CD14-positive monocyte (primary cell): ENCODE measurements around the gene ERICH3. TPM values are rescaled to one million over a fixed set of nuclear protein-coding genes. Genes with fewer than 3 reads are reported as not detected.

ENCODE experiments used
- DNase-seq, 3 donors: peaks; one replicate each; pipeline ENCODE4 v3.0.0-alpha.2; 2011 to 2022
- H2AFZ ChIP-seq: 2 replicates; pipeline ENCODE4 v1.6.0; 2012; ENCODE audit warnings: mild to moderate bottlenecking, low read depth, low read length, inconsistent platforms; ENCODE audit not compliant: insufficient read depth, poor library complexity, severe bottlenecking
- H3K27ac ChIP-seq, 2 donors: 1 replicate in 1 of 2; 2 replicates in 1 of 2; pipeline ENCODE4 v1.5.1; 2012 to 2013; ENCODE audit warnings: low read length in 2 of 2, control low read depth in 1 of 2, inconsistent platforms in 1 of 2, low read depth in 1 of 2, mild to moderate bottlenecking in 1 of 2
- H3K27me3 ChIP-seq, 2 donors: one replicate each; pipeline versions ENCODE4 v1.6.0 to v1.6.1; 2011 to 2013; ENCODE audit warnings: low read length in 2 of 2; ENCODE audit not compliant: control insufficient read depth in 2 of 2, insufficient read depth in 2 of 2
- H3K36me3 ChIP-seq, 2 donors: replicated peaks in 1 of 2; 1 replicate in 1 of 2; 2 replicates in 1 of 2; pipeline versions ENCODE4 v1.5.1 to v1.6.1; 2012 to 2013; ENCODE audit warnings: low read length in 2 of 2, control low read depth in 1 of 2, inconsistent platforms in 1 of 2, mild to moderate bottlenecking in 1 of 2; ENCODE audit not compliant: insufficient read depth in 2 of 2, control insufficient read depth in 1 of 2
- H3K4me1 ChIP-seq, 2 donors: 1 replicate in 1 of 2; 2 replicates in 1 of 2; pipeline versions ENCODE4 v1.5.1 to v1.6.1; 2012 to 2013; ENCODE audit warnings: low read length in 2 of 2, control low read depth in 1 of 2, inconsistent platforms in 1 of 2, mild to moderate bottlenecking in 1 of 2, moderate library complexity in 1 of 2; ENCODE audit not compliant: insufficient read depth in 2 of 2, control insufficient read depth in 1 of 2
- H3K4me2 ChIP-seq: replicated peaks from 2 replicates; pipeline ENCODE3; 2012; ENCODE audit warnings: low read length, moderate library complexity, mild to moderate bottlenecking; ENCODE audit not compliant: poor library complexity, severe bottlenecking; ENCODE audit errors: extremely low read depth
- H3K4me3 ChIP-seq, 3 experiments: fragments of 200-600 bp in 1 of 3; sonication (generic) in 1 of 3; replicated peaks in 1 of 3; 1 replicate in 2 of 3; 2 replicates in 1 of 3; pipeline ENCODE4 v1.5.1; 2011 to 2013; ENCODE audit warnings: low read length in 3 of 3, mild to moderate bottlenecking in 3 of 3, control low read depth in 2 of 3, low read depth in 2 of 3, inconsistent platforms in 1 of 3, moderate library complexity in 1 of 3
- H3K79me2 ChIP-seq: 2 replicates; pipeline ENCODE4 v1.6.0; 2012; ENCODE audit warnings: mild to moderate bottlenecking, control low read depth, inconsistent platforms, low read length, moderate library complexity; ENCODE audit not compliant: insufficient read depth
- H3K9ac ChIP-seq: 2 replicates; pipeline ENCODE4 v1.6.0; 2017; ENCODE audit warnings: low read length, mild to moderate bottlenecking; ENCODE audit not compliant: insufficient read depth, poor library complexity, severe bottlenecking
- H3K9me3 ChIP-seq, 2 donors: replicated peaks in 1 of 2; 1 replicate in 1 of 2; 2 replicates in 1 of 2; pipeline versions ENCODE4 v1.5.1 to v1.6.1; 2012 to 2013; ENCODE audit warnings: low read length in 2 of 2, control low read depth in 1 of 2; ENCODE audit not compliant: control insufficient read depth in 1 of 2, insufficient read depth in 1 of 2
- H4K20me1 ChIP-seq: 2 replicates; pipeline ENCODE4 v1.6.0; 2012; ENCODE audit warnings: mild to moderate bottlenecking, low read length, control low read depth, moderate library complexity; ENCODE audit not compliant: insufficient read depth
- H3K27ac Mint-ChIP-seq, 7 donors: one replicate each; pipeline ENCODE4 v1.8.0; 2020; ENCODE audit warnings: mild to moderate bottlenecking in 7 of 7, mixed read lengths in 7 of 7, moderate library complexity in 6 of 7, inconsistent platforms in 2 of 7
- H3K27me3 Mint-ChIP-seq, 3 donors: one replicate each; pipeline ENCODE4 v1.8.0; 2021 to 2022; ENCODE audit warnings: low read depth in 3 of 3, mild to moderate bottlenecking in 3 of 3, mixed read lengths in 3 of 3, moderate library complexity in 3 of 3, inconsistent platforms in 1 of 3
- H3K36me3 Mint-ChIP-seq, 2 donors: one replicate each; pipeline ENCODE4 v1.8.0; 2020; ENCODE audit warnings: mixed read lengths in 2 of 2, inconsistent platforms in 1 of 2, mild to moderate bottlenecking in 1 of 2
- H3K4me1 Mint-ChIP-seq: one replicate; pipeline ENCODE4 v1.8.0; 2020; ENCODE audit warnings: mild to moderate bottlenecking, mixed read lengths
- H3K4me3 Mint-ChIP-seq, 2 donors: one replicate each; pipeline ENCODE4 v1.8.0; 2020; ENCODE audit warnings: mild to moderate bottlenecking in 2 of 2, mixed read lengths in 2 of 2, moderate library complexity in 1 of 2
- H3K9me3 Mint-ChIP-seq, 7 donors: one replicate each; pipeline ENCODE4 v1.8.0; 2020 to 2022; ENCODE audit warnings: mixed read lengths in 7 of 7, mild to moderate bottlenecking in 6 of 7, moderate library complexity in 6 of 7, inconsistent platforms in 2 of 7
- WGBS: methylation state at CpG from one replicate; pipeline ENCODE4 v1.1.5; 2013; ENCODE audit warnings: missing lambda C conversion rate; ENCODE audit not compliant: insufficient coverage; 5-methylcytosine and 5-hydroxymethylcytosine counted together
- intact Hi-C, 2 donors: fragments of 100-400 bp; cut with micrococcal nuclease; formaldehyde crosslinking; loops; one replicate each; pipeline versions ENCODE4 v1.15.0 to v1.15.1; 2023
- polyA plus RNA-seq, 3 donors: library from polyadenylated mRNA; depleted of rRNA in 1 of 3; unstranded in 2 of 3; stranded (reverse) in 1 of 3; fragments of 300-500 nt in 2 of 3; fragments of >200 nt in 1 of 3; fragmentation: Illumina TruSeq in 2 of 3; gene quantifications; 1 replicate in 2 of 3; 2 replicates in 1 of 3; pipeline ENCODE4 v1.2.3, GENCODE V29; 2012 to 2021
- TF ChIP-seq, protein P1 (sequence below): fragments of 200-600 bp; IDR thresholded peaks from one replicate; pipeline ENCODE4 v1.8.0; 2022; ENCODE audit warnings: antibody characterized with exemption, mild to moderate bottlenecking

Gene ERICH3
- polyA plus RNA-seq, 3 donors = not detected

DNA sequence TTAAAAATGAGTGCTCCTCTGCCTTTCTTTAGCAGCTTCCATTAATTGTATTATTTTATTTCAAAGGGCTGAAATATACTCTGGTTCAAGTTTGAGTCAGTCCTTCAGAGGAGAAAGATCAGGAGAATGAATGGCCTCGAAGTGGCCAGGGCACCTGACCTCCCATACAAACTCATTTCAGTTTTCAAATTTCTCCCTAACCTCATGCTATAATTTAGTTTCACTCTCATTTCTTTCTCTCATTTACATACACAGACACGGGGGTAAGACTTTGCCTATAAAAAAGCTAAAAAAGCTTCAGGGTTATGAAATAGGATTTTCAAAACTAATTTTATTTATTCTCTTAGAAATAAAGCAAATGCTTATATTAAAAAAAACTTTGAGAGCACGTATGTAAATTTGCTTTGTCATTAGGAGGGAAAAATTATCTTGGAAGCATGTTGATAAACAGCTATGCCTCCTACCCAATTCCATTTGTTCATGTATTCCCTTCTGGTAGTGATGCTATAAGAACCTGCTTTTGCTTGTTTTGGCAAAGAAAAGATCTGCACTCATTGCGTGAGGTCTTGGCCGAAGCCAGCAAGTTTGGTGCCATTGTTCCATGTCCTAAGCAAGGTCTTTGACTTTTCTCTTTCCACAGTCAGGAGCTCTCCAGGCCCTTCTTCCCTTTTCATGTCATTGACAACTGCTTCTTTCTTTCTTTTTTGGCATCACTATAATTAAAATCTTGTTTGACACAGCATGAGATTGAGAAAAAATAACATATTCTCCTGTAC is 80.8 kb downstream of the ERICH3 start:
- Histone ChIP-seq H3K27ac (no peak overlapping the region), H3K4me3 (no peak overlapping the region), H3K27me3 (no peaks in the 10 kb centered on the region), H3K36me3 (no peaks in the 10 kb centered on the region), H4K20me1 (no peaks in the 10 kb centered on the region), H3K9ac (no peak overlapping the region), H2AFZ (no peak overlapping the region), H3K4me1 (no peaks in the 10 kb centered on the region), H3K9me3 (no peaks in the 10 kb centered on the region), H3K4me2 (no peak overlapping the region), H3K79me2 (no peaks in the 10 kb centered on the region)
- 81% methylated on average over 2 of the region's 5 CpGs for WGBS
- Mint-ChIP-seq H3K36me3 (no peaks in the 10 kb centered on the region), H3K27me3 (peaks cover 0 to 1% (median 0%) of the 10 kb centered on the region in 3 donors), H3K27ac (no peak overlapping the region), H3K4me3 (no peak overlapping the region), H3K9me3 (peaks cover 0 to 6% (median 0%) of the 10 kb centered on the region in 7 donors), H3K4me1 (no peaks in the 10 kb centered on the region)
- intact Hi-C loops = no loop called here
- DNase-seq = no peak
- TF ChIP-seq, protein P1, sequence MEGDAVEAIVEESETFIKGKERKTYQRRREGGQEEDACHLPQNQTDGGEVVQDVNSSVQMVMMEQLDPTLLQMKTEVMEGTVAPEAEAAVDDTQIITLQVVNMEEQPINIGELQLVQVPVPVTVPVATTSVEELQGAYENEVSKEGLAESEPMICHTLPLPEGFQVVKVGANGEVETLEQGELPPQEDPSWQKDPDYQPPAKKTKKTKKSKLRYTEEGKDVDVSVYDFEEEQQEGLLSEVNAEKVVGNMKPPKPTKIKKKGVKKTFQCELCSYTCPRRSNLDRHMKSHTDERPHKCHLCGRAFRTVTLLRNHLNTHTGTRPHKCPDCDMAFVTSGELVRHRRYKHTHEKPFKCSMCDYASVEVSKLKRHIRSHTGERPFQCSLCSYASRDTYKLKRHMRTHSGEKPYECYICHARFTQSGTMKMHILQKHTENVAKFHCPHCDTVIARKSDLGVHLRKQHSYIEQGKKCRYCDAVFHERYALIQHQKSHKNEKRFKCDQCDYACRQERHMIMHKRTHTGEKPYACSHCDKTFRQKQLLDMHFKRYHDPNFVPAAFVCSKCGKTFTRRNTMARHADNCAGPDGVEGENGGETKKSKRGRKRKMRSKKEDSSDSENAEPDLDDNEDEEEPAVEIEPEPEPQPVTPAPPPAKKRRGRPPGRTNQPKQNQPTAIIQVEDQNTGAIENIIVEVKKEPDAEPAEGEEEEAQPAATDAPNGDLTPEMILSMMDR = no peak

DNA sequence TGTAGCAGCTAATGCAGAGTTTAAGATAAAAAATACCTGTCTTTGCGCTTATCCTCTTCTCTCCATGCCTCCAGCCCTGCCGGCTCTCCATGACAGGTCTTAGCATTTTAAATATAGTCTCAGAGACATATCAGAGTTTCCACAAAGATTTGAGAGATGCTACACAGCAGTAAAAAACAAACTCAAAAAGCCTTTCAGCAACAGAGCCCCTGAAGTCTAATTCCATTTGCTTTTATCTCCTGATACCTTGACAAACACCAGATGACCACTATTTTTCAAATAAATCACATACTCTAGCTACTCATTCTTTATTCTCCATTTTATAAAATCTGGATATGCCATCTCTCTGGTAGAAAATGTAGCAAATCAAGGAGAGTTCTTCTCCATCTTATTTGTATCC is 81.6 kb downstream of the ERICH3 start:
- Histone ChIP-seq H3K9me3 (no peaks in the 10 kb centered on the region), H3K4me1 (no peaks in the 10 kb centered on the region), H3K79me2 (no peaks in the 10 kb centered on the region), H3K36me3 (no peaks in the 10 kb centered on the region), H2AFZ (no peak overlapping the region), H4K20me1 (no peaks in the 10 kb centered on the region), H3K4me2 (no peak overlapping the region), H3K27ac (no peak overlapping the region), H3K4me3 (no peak overlapping the region), H3K27me3 (no peaks in the 10 kb centered on the region), H3K9ac (no peak overlapping the region)
- H3K9me3 Mint-ChIP-seq = peaks cover 0 to 6% (median 0%) of the 10 kb centered on the region in 7 donors
- no peaks in the 10 kb centered on the region for H3K4me1 Mint-ChIP-seq
- intact Hi-C loops = no loop called here
- DNase-seq = no peak
- no peak overlapping the region for H3K27ac Mint-ChIP-seq
- peaks cover 0 to 1% (median 0%) of the 10 kb centered on the region in 3 donors for H3K27me3 Mint-ChIP-seq
- TF ChIP-seq, protein P1 = no peak
- no peaks in the 10 kb centered on the region for H3K36me3 Mint-ChIP-seq
- WGBS = no CpG with 5 or more reads among the region's 2 CpGs
- no peak overlapping the region for H3K4me3 Mint-ChIP-seq
